Activated CD4-positive, alpha-beta T cell treated with anti-CD3 and anti-CD28 coated beads, Interleukin-2, amount 50 U/mL, for 1 hour (primary cell): ENCODE measurements around the gene GPR107.

ENCODE experiments used
- DNase-seq: peaks from one replicate; pipeline ENCODE4 v3.0.0-alpha.2; 2020

Gene GPR107

DNA sequence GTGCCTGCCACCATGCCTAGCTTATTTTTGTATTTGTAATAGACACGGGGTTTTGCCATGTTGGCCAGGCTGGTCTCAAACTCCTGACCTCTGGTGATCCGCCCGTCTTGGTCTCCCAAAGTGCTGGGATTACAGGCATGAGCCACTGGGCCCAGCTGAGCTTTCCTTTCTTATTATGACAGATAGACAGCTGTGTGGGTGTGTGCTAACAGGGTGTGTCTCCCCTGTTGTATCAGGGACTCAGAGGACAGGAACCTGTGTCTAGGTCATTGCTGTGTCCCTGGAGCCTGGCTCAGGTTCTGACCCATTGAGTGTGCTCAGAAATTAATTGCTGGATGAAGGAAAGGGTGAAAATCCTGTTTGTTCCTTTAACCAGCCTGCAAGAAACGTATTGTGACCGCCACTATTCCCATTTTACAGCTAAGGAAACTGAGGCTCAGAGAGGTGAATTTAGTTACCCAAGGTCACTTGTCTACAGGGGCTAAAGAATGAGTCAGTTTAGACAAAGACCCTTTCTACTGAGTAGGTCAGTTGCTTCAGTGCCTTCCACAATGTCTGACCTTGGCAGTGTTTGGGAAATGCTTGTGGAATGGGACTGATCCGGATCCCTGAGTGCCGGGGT is 135.3 kb downstream of the GPR107 start:
- no peak for DNase-seq
